A549 (cell line): ENCODE results near the gene ADGRL3.

ENCODE experiments used
- HDAC2 ChIP-seq: fragments of 200-600 bp; sonication (generic); IDR thresholded peaks from 2 replicates; pipeline ENCODE4 v1.6.1; 2016
- TF ChIP-seq, protein P1 (sequence below): fragments of 200-600 bp; sonication (generic); IDR thresholded peaks from 2 replicates; pipeline ENCODE4 v1.6.1; 2016; ENCODE audit warnings: antibody characterized with exemption, mild to moderate bottlenecking, moderate library complexity
- TF ChIP-seq, protein P2 (sequence below): IDR thresholded peaks from 2 replicates; pipeline ENCODE4 v1.6.1; 2012

DNA sequence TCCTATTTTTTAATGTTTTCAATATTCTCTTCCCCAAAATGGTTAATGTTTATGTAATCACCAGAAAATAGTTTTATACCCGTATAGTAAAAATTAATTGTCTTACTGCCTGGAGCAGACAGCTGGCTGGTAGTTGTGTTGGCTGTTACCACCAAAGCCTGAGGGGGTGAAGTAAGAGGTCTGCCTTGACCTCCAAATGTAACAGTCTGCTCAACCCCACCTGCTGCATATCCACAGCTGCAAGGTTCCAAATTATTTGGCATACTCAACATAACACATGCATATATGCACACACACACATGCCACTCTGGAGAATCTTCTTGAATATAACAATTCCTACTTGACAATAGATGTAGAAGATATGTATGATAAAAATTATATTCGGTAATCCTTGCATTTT, 624.3 kb downstream of the ADGRL3 start:
- TF ChIP-seq, protein P1, sequence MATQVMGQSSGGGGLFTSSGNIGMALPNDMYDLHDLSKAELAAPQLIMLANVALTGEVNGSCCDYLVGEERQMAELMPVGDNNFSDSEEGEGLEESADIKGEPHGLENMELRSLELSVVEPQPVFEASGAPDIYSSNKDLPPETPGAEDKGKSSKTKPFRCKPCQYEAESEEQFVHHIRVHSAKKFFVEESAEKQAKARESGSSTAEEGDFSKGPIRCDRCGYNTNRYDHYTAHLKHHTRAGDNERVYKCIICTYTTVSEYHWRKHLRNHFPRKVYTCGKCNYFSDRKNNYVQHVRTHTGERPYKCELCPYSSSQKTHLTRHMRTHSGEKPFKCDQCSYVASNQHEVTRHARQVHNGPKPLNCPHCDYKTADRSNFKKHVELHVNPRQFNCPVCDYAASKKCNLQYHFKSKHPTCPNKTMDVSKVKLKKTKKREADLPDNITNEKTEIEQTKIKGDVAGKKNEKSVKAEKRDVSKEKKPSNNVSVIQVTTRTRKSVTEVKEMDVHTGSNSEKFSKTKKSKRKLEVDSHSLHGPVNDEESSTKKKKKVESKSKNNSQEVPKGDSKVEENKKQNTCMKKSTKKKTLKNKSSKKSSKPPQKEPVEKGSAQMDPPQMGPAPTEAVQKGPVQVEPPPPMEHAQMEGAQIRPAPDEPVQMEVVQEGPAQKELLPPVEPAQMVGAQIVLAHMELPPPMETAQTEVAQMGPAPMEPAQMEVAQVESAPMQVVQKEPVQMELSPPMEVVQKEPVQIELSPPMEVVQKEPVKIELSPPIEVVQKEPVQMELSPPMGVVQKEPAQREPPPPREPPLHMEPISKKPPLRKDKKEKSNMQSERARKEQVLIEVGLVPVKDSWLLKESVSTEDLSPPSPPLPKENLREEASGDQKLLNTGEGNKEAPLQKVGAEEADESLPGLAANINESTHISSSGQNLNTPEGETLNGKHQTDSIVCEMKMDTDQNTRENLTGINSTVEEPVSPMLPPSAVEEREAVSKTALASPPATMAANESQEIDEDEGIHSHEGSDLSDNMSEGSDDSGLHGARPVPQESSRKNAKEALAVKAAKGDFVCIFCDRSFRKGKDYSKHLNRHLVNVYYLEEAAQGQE = no peak
- TF ChIP-seq, protein P2, sequence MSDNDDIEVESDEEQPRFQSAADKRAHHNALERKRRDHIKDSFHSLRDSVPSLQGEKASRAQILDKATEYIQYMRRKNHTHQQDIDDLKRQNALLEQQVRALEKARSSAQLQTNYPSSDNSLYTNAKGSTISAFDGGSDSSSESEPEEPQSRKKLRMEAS = no peak
- TF ChIP-seq HDAC2 = no peak
